Prostate gland (tissue), 2 donors: ENCODE measurements around the gene RASSF8. TPM values are rescaled to one million over a fixed set of nuclear protein-coding genes. Genes with fewer than 3 reads are reported as not detected.
A peak's percentile ranks its signal among the peaks of the same experiment; 100 is the strongest.

Experiments used
- DNase-seq: peaks from one replicate; pipeline ENCODE4 v3.0.0-alpha.2; 2019; ENCODE audit warnings: low spot score
- H3K27ac ChIP-seq, 2 donors: fragments of 200-600 bp; sonication (generic); 2 replicates each; pipeline ENCODE4 v1.5.1; 2017 to 2019
- H3K27me3 ChIP-seq: fragments of 200-600 bp; sonication (generic); replicated peaks from 2 replicates; pipeline ENCODE4 v1.5.1; 2019; ENCODE audit not compliant: insufficient read depth
- H3K36me3 ChIP-seq, 2 donors: fragments of 200-600 bp; sonication (generic); 1 replicate in 1 of 2; 2 replicates in 1 of 2; pipeline versions ENCODE4 v1.5.1 to v1.8.1; 2017 to 2019
- H3K4me1 ChIP-seq: fragments of 200-600 bp; sonication (generic); replicated peaks from 2 replicates; pipeline ENCODE4 v1.5.1; 2019
- H3K4me3 ChIP-seq, 2 donors: fragments of 200-600 bp; sonication (generic); 2 replicates each; pipeline ENCODE4 v1.5.1; 2017 to 2019
- H3K9me3 ChIP-seq: fragments of 200-600 bp; sonication (generic); 2 replicates; pipeline ENCODE4 v1.5.1; 2017
- POLR2A ChIP-seq: fragments of 450-650 bp; IDR thresholded peaks from one replicate; pipeline ENCODE4 v1.6.1; 2016; ENCODE audit warnings: antibody characterized with exemption, mild to moderate bottlenecking
- POLR2AphosphoS5 ChIP-seq: sonication (generic); formaldehyde crosslinking; IDR thresholded peaks from one replicate; pipeline ENCODE4 v1.6.1; 2017; ENCODE audit warnings: antibody characterized with exemption
- WGBS: methylation state at CpG from one replicate; pipeline ENCODE4 v1.1.5; 2018; 5-methylcytosine and 5-hydroxymethylcytosine counted together
- intact Hi-C: fragments of 100-400 bp; cut with DNase I; formaldehyde crosslinking; loops from one replicate; pipeline ENCODE4 v1.14.2; 2022
- total RNA-seq, 2 donors: library from RNA; depleted of rRNA; stranded (reverse); fragments of >200 nt; gene quantifications; one replicate each; pipeline ENCODE4 v1.1.0, GENCODE V29; 2016
- TF ChIP-seq, protein P1 (sequence below), 4 experiments: fragments of 200-600 bp in 2 of 4; fragments of 450-650 bp in 2 of 4; sonication (generic) in 2 of 4; IDR thresholded peaks; 1 replicate in 3 of 4; 2 replicates in 1 of 4; pipeline ENCODE4 v1.5.1; 2016 to 2019; ENCODE audit warnings: antibody characterized with exemption in 4 of 4, mild to moderate bottlenecking in 2 of 4, moderate library complexity in 2 of 4

RASSF8 gene
- total RNA-seq, 2 donors from 2014 or later, result 26.0 to 62.1 TPM

GRCh38 chr12:26044592-26044991, 86.1 kb downstream of the RASSF8 start:
- TF ChIP-seq POLR2A (no peak), POLR2AphosphoS5 (no peak)
- TF ChIP-seq, protein P1, sequence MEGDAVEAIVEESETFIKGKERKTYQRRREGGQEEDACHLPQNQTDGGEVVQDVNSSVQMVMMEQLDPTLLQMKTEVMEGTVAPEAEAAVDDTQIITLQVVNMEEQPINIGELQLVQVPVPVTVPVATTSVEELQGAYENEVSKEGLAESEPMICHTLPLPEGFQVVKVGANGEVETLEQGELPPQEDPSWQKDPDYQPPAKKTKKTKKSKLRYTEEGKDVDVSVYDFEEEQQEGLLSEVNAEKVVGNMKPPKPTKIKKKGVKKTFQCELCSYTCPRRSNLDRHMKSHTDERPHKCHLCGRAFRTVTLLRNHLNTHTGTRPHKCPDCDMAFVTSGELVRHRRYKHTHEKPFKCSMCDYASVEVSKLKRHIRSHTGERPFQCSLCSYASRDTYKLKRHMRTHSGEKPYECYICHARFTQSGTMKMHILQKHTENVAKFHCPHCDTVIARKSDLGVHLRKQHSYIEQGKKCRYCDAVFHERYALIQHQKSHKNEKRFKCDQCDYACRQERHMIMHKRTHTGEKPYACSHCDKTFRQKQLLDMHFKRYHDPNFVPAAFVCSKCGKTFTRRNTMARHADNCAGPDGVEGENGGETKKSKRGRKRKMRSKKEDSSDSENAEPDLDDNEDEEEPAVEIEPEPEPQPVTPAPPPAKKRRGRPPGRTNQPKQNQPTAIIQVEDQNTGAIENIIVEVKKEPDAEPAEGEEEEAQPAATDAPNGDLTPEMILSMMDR (IDR thresholded peaks at IDR 0.05), result no peak
- Histone ChIP-seq H3K36me3 (no peaks in the 10 kb centered on the region), H3K27ac (peak overlapping the region in 1 of 2 donors; percentile 42), H3K9me3 (no peaks in the 10 kb centered on the region), H3K4me3 (no peak overlapping the region), H3K27me3 (no peaks in the 10 kb centered on the region), H3K4me1 (peaks cover 10% of the 10 kb centered on the region)
- intact Hi-C loops, result no loop called here
- DNase-seq, result no peak
- 77% methylated on average over 1 of the region's 1 CpG for WGBS

- H3K36me3 ChIP-seq, result no peaks in the 10 kb centered on the region
- no peak overlapping the region for H3K4me3 ChIP-seq
- H3K27ac ChIP-seq, result no peak overlapping the region
- H3K4me1 ChIP-seq, result peaks cover 10% of the 10 kb centered on the region
- DNase-seq, result no peak
- intact Hi-C loops, result no loop called here
- TF ChIP-seq POLR2A (no peak), POLR2AphosphoS5 (no peak)
- TF ChIP-seq, protein P1 (IDR thresholded peaks at IDR 0.05), result no peak
- H3K27me3 ChIP-seq, result no peaks in the 10 kb centered on the region
- no peaks in the 10 kb centered on the region for H3K9me3 ChIP-seq
Observed at GRCh38 chr12:26046203-26046602, 87.7 kb downstream of the RASSF8 start.

GRCh38 chr12:26046906-26047305, 88.4 kb downstream of the RASSF8 start:
- TF ChIP-seq POLR2AphosphoS5, result no peak
- TF ChIP-seq, protein P1 (IDR thresholded peaks at IDR 0.05), result no peak
- no peak for TF ChIP-seq POLR2A
- Histone ChIP-seq H3K27me3 (no peaks in the 10 kb centered on the region), H3K9me3 (no peaks in the 10 kb centered on the region), H3K4me3 (no peak overlapping the region), H3K4me1 (peaks cover 10% of the 10 kb centered on the region), H3K36me3 (no peaks in the 10 kb centered on the region), H3K27ac (no peak overlapping the region)
- no peak for DNase-seq
- intact Hi-C loops, result no loop called here
- WGBS, result 17% methylated on average over 1 of the region's 1 CpG

DNA sequence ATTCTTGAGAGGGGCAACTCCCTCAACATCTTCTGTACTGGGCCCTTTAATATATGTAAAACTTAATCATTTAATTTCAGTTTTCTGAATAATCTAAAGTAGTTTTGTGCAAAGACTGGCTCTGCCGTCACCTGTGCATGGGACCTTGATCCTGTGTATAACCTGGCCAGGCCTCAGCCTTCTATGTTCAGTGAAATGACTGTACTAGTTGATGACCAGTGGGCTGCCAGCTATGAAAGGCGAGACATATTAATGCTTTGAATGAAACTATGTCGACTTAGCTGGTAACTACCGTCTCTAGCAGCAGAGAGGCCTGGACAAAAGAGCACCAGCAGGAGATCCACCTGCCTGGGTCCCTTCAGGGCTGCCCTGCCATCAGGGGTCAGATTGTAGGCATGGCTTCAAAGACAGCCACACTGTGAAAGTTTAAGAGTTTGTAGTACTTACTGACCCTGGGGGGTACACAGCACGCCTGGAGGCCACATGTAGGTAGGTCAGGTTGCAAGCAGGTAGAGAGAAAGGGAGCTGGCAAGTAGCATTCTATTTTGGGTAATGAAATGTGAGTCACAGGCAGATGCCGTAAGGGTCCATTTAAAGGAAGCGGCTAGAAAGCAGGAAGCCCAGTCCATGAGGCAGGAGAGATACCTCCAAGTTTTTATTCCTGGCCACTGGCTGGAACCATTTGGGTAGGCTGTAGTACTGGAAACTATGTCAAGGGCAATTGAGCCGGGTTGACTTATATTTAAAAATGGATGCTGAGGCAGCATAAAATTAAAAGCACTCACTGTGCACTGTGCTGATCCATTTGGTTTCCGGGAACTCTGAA, 89.1 kb downstream of the RASSF8 start:
- no peaks in the 10 kb centered on the region for H3K27me3 ChIP-seq
- no peak for DNase-seq
- H3K4me3 ChIP-seq, result no peak overlapping the region
- H3K27ac ChIP-seq, result no peak overlapping the region
- intact Hi-C loops, result no loop called here
- peaks cover 10% of the 10 kb centered on the region for H3K4me1 ChIP-seq
- no peaks in the 10 kb centered on the region for H3K9me3 ChIP-seq
- TF ChIP-seq POLR2AphosphoS5 (no peak), POLR2A (no peak)
- TF ChIP-seq, protein P1 (IDR thresholded peaks at IDR 0.05), result no peak
- H3K36me3 ChIP-seq, result no peaks in the 10 kb centered on the region
- WGBS, result 83% methylated on average over 9 of the region's 9 CpGs

GRCh38 chr12:26052652-26053051, 94.2 kb downstream of the RASSF8 start:
- H3K9me3 ChIP-seq, result no peaks in the 10 kb centered on the region
- 74% methylated on average over 4 of the region's 4 CpGs for WGBS
- H3K27me3 ChIP-seq, result no peaks in the 10 kb centered on the region
- intact Hi-C loops, result no loop called here
- no peak overlapping the region for H3K4me3 ChIP-seq
- H3K27ac ChIP-seq, result peak overlapping the region in 1 of 2 donors; percentile 36
- TF ChIP-seq, protein P1 (IDR thresholded peaks at IDR 0.05), result no peak
- TF ChIP-seq POLR2AphosphoS5, result no peak
- no peak for TF ChIP-seq POLR2A
- H3K36me3 ChIP-seq, result no peaks in the 10 kb centered on the region
- H3K4me1 ChIP-seq, result no peaks in the 10 kb centered on the region
- no peak for DNase-seq
